Activated effector memory CD4-positive, alpha-beta T cell treated with Interleukin-2 at 50 U/mL for 16 hours (primary cell): ENCODE results near the gene TFDP2.
"Not testable (repeated sequence)": the region's sequence is repeated elsewhere in the genome, so short reads cannot be mapped to it uniquely, and the experiment has no call there.

ENCODE experiments used
- DNase-seq: peaks from one replicate; pipeline ENCODE4 v3.0.0-alpha.2; 2020

Gene TFDP2

GRCh38 chr3:141955175-141955574 is 194.2 kb downstream of the TFDP2 start:
- no peak for DNase-seq

GRCh38 chr3:141952611-141953010 is 196.7 kb downstream of the TFDP2 start:
- no peak for DNase-seq

GRCh38 chr3:141950572-141951493 is 198.5 kb downstream of the TFDP2 start:
- DNase-seq = no peak

GRCh38 chr3:141949972-141950371 is 199.4 kb downstream of the TFDP2 start:
- DNase-seq = no peak

- no peak for DNase-seq
Measured at GRCh38 chr3:141949399-141949798, 199.9 kb downstream of the TFDP2 start.

GRCh38 chr3:141945726-141946485 is 203.4 kb downstream of the TFDP2 start:
- no peak for DNase-seq

- DNase-seq = no peak
Measured at GRCh38 chr3:141942006-141942405, 207.3 kb downstream of the TFDP2 start.

GRCh38 chr3:141941093-141941492 is 208.3 kb downstream of the TFDP2 start:
- no peak for DNase-seq

GRCh38 chr3:141940194-141940776 is 209.1 kb downstream of the TFDP2 start:
- DNase-seq = no peak

- no peak for DNase-seq
Measured at GRCh38 chr3:141939759-141940158, 209.6 kb downstream of the TFDP2 start.

- DNase-seq = no peak
Measured at GRCh38 chr3:141938011-141938500, 211.3 kb downstream of the TFDP2 start.

GRCh38 chr3:141934354-141934753 is 215.0 kb downstream of the TFDP2 start:
- no peak for DNase-seq

GRCh38 chr3:141933421-141934300 is 215.7 kb downstream of the TFDP2 start:
- DNase-seq = no peak

- DNase-seq = no peak
Measured at GRCh38 chr3:141930801-141931200, 218.5 kb downstream of the TFDP2 start.

GRCh38 chr3:141929341-141929995 is 219.9 kb downstream of the TFDP2 start:
- no peak for DNase-seq

- DNase-seq = no peak
Measured at GRCh38 chr3:141928631-141929270, 220.6 kb downstream of the TFDP2 start.

GRCh38 chr3:141926929-141927328 is 222.4 kb downstream of the TFDP2 start:
- no peak for DNase-seq

- DNase-seq = not testable (repeated sequence)
Measured at GRCh38 chr3:141925677-141926076, 223.7 kb downstream of the TFDP2 start.

GRCh38 chr3:141921316-141921715 is 228.0 kb downstream of the TFDP2 start:
- DNase-seq = no peak

- DNase-seq = no peak
Measured at GRCh38 chr3:141920701-141921100, 228.6 kb downstream of the TFDP2 start.

- no peak for DNase-seq
Measured at GRCh38 chr3:141915766-141916165, 233.6 kb downstream of the TFDP2 start.
